Temporal lobe (tissue), 2 donors: ENCODE data around the gene ADAMTS9. TPM values are rescaled to one million over a fixed set of nuclear protein-coding genes. Genes with fewer than 3 reads are reported as not detected.

Experiments
- small RNA-seq: library from RNA; depleted of rRNA; stranded (forward); fragments of <200 nt; gene quantifications from one replicate; pipeline ENCODE3, GENCODE V24; 2014; ENCODE audit warnings: low replicate concordance
- total RNA-seq: library from RNA; depleted of rRNA; stranded (reverse); fragments of >200 nt; gene quantifications from one replicate; pipeline ENCODE4 v1.2.3, GENCODE V29; 2014

Gene ADAMTS9
- total RNA-seq, 1 donor from 2014 or later: 20.7 TPM

Small RNAs within 50 kb of the gene (small RNA-seq; reads per million reads assigned to genes)
- gene RNU6-739P: not detected
